ENCODE data around the gene VPS37C.

GRCh38 chr11:61152816-61153592 is 8.2 kb downstream of the VPS37C start:
- TF ChIP-seq SOX6 (IDR thresholded peaks at IDR 0.05) (no peak), SOX6 (CRISPR knock-in tag; IDR thresholded peaks at IDR 0.05) (no peak), POLR2AphosphoS5 (IDR thresholded peaks at IDR 0.05; ENCODE audit: low read depth, low read length) (no peak), LCORL (IDR thresholded peaks at IDR 0.05) (no peak), LCORL (CRISPR knock-in tag; IDR thresholded peaks at IDR 0.05) (no peak), SMC3 (IDR thresholded peaks at IDR 0.05; ENCODE audit: low read length) (no peak), CBX5 (CRISPR knock-in tag; IDR thresholded peaks at IDR 0.05; ENCODE audit: borderline replicate concordance) (no peak), MLLT10 (CRISPR knock-in tag; IDR thresholded peaks at IDR 0.05) (no peak), ZNF24 (IDR thresholded peaks at IDR 0.05) (no peak), HIVEP1 (CRISPR knock-in tag; IDR thresholded peaks at IDR 0.05) (no peak), JUND (CRISPR knock-in tag; IDR thresholded peaks at IDR 0.05) (no peak), ZNF772 (CRISPR knock-in tag; IDR thresholded peaks at IDR 0.05) (no peak), SKIL (CRISPR knock-in tag; IDR thresholded peaks at IDR 0.05; ENCODE audit: borderline replicate concordance) (no peak)

Data from HepG2 (cell line).